SK-N-SH (cell line): ENCODE results near the gene NF2. TPM values are rescaled to one million over a fixed set of nuclear protein-coding genes. Genes with fewer than 3 reads are reported as not detected.

Experiments
- CTCF ChIA-PET: fragments of 300-600, 350-600 bp; formaldehyde crosslinking; extraction: SDS; loops from one replicate; lab custom pipeline; 2021; lab: Yijun Ruan, JAX
- POLR2A ChIA-PET: fragments of 350-600 bp; sonication (Branson Sonifier 250); formaldehyde crosslinking; extraction: SDS; loops from one replicate; lab custom pipeline; 2020; ENCODE audit warnings: antibody characterized with exemption, inconsistent platforms; lab: Yijun Ruan, JAX
- DNase-seq: peaks from one replicate; pipeline ENCODE4 v3.0.0; 2012
- H2AFZ ChIP-seq: fragments of 200-600 bp; sonication (generic); 2 replicates; pipeline ENCODE4 v1.8.1; 2016; ENCODE audit warnings: antibody characterized with exemption, mild to moderate bottlenecking, low read depth
- H3F3A ChIP-seq: fragments of 200-600 bp; sonication (generic); replicated peaks from 2 replicates; pipeline ENCODE3; 2016; ENCODE audit warnings: antibody characterized with exemption, mild to moderate bottlenecking; ENCODE audit not compliant: insufficient read depth
- H3K27ac ChIP-seq, 2 experiments: fragments of 200-500 bp in 1 of 2; fragments of 200-600 bp in 1 of 2; sonication (Bioruptor generic) in 1 of 2; sonication (generic), shearing (Covaris generic) in 1 of 2; 2 replicates each; pipeline versions ENCODE4 v1.5.1 to v1.6.1; 2014 to 2016; ENCODE audit warnings: low read depth in 2 of 2, inconsistent platforms in 1 of 2, low read length in 1 of 2, mild to moderate bottlenecking in 1 of 2, mixed read lengths in 1 of 2
- H3K27me3 ChIP-seq: fragments of 200-600 bp; sonication (generic), shearing (Covaris generic); 2 replicates; pipeline ENCODE4 v1.6.1; 2016; ENCODE audit warnings: mixed run types; ENCODE audit not compliant: insufficient read depth
- H3K36me3 ChIP-seq, 2 experiments: fragments of 200-500 bp in 1 of 2; fragments of 200-600 bp in 1 of 2; sonication (Bioruptor generic) in 1 of 2; sonication (generic) in 1 of 2; replicated peaks in 1 of 2; 2 replicates each; pipeline versions ENCODE3 to v1.5.1; 2014 to 2016; ENCODE audit warnings: low read length in 1 of 2, mild to moderate bottlenecking in 1 of 2; ENCODE audit not compliant: insufficient read depth in 2 of 2, control insufficient read depth in 1 of 2
- H3K4me1 ChIP-seq, 2 experiments: fragments of 200-500 bp in 1 of 2; fragments of 200-600 bp in 1 of 2; sonication (Bioruptor generic) in 1 of 2; sonication (generic), shearing (Covaris generic) in 1 of 2; 2 replicates each; pipeline versions ENCODE4 v1.5.1 to v1.6.1; 2014 to 2016; ENCODE audit warnings: low read depth in 1 of 2, low read length in 1 of 2, mixed run types in 1 of 2; ENCODE audit not compliant: insufficient read depth in 2 of 2, control insufficient read depth in 1 of 2
- H3K4me2 ChIP-seq: fragments of 200-600 bp; sonication (generic), shearing (Covaris generic); 2 replicates; pipeline ENCODE4 v1.6.1; 2017; ENCODE audit warnings: mixed run types
- H3K4me3 ChIP-seq, 2 experiments: fragments of 200-500 bp in 1 of 2; fragments of 200-600 bp in 1 of 2; sonication (Bioruptor generic) in 1 of 2; sonication (generic), shearing (Covaris generic) in 1 of 2; 2 replicates each; pipeline versions ENCODE4 v1.5.1 to v1.8.1; 2014 to 2016; ENCODE audit warnings: low read depth in 2 of 2, inconsistent platforms in 1 of 2, low read length in 1 of 2, mild to moderate bottlenecking in 1 of 2, mixed read lengths in 1 of 2, moderate library complexity in 1 of 2
- H3K79me2 ChIP-seq: fragments of 200-600 bp; sonication (generic); 2 replicates; pipeline ENCODE4 v1.8.1; 2017; ENCODE audit warnings: mild to moderate bottlenecking; ENCODE audit not compliant: insufficient read depth
- H3K9ac ChIP-seq: fragments of 200-600 bp; sonication (generic); 2 replicates; pipeline ENCODE4 v1.6.1; 2017; ENCODE audit warnings: mixed run types
- H3K9me2 ChIP-seq: fragments of 200-600 bp; sonication (generic); 2 replicates; pipeline ENCODE4 v1.6.1; 2017; ENCODE audit warnings: mixed run types
- H3K9me3 ChIP-seq: fragments of 200-600 bp; sonication (generic); 2 replicates; pipeline ENCODE4 v1.6.1; 2017; ENCODE audit warnings: mixed run types, mild to moderate bottlenecking, moderate library complexity
- H4K20me1 ChIP-seq: fragments of 200-600 bp; sonication (generic); 2 replicates; pipeline ENCODE4 v1.6.1; 2017; ENCODE audit warnings: mild to moderate bottlenecking, mixed run types; ENCODE audit not compliant: insufficient read depth
- CHD2 ChIP-seq: fragments of 150-350 bp; IDR thresholded peaks from 2 replicates; pipeline ENCODE4 v1.6.1; 2018; ENCODE audit warnings: low read length; ENCODE audit not compliant: partially characterized antibody
- EP300 ChIP-seq, 2 experiments: IDR thresholded peaks; 2 replicates each; pipeline versions ENCODE4 v1.4.0 to v1.6.1; 2012; ENCODE audit warnings: borderline replicate concordance in 1 of 2, low read depth in 1 of 2, low read length in 1 of 2
- FOSL2 ChIP-seq: IDR thresholded peaks from 2 replicates; pipeline ENCODE4 v1.4.0; 2012; ENCODE audit warnings: low read depth, mild to moderate bottlenecking, moderate library complexity, borderline replicate concordance
- FOXJ3 ChIP-seq: sonication (generic); formaldehyde crosslinking; IDR thresholded peaks from 2 replicates; pipeline ENCODE4 v1.5.1; 2020; ENCODE audit warnings: mild to moderate bottlenecking, missing genetic modification reagents
- FOXM1 ChIP-seq: IDR thresholded peaks from 2 replicates; pipeline ENCODE4 v1.4.0; 2012; ENCODE audit warnings: low read depth, mild to moderate bottlenecking
- MAX ChIP-seq: IDR thresholded peaks from 2 replicates; pipeline ENCODE4 v1.4.0; 2012; ENCODE audit warnings: low read depth
- MEF2A ChIP-seq: IDR thresholded peaks from 2 replicates; pipeline ENCODE4 v1.4.0; 2012; ENCODE audit warnings: low read depth, borderline replicate concordance
- NRF1 ChIP-seq: IDR thresholded peaks from 2 replicates; pipeline ENCODE4 v1.6.1; 2012; ENCODE audit warnings: low read depth, mild to moderate bottlenecking, low read length
- PBX3 ChIP-seq: IDR thresholded peaks from 2 replicates; pipeline ENCODE4; 2012
- POLR2AphosphoS5 ChIP-seq: IDR thresholded peaks from 2 replicates; pipeline ENCODE4 v1.6.1; 2012; ENCODE audit warnings: low read depth, low read length
- RAD21 ChIP-seq: IDR thresholded peaks from 2 replicates; pipeline ENCODE4 v1.6.1; 2012; ENCODE audit warnings: mild to moderate bottlenecking, low read length
- RCOR1 ChIP-seq: fragments of 150-350 bp; IDR thresholded peaks from 2 replicates; pipeline ENCODE4 v1.6.1; 2017; ENCODE audit warnings: antibody characterized with exemption, low read length
- REST ChIP-seq: IDR thresholded peaks from 2 replicates; pipeline ENCODE4 v1.6.1; 2012; ENCODE audit warnings: mild to moderate bottlenecking, low read depth, low read length, moderate library complexity
- RXRA ChIP-seq: IDR thresholded peaks from 2 replicates; pipeline ENCODE4 v1.4.0; 2012; ENCODE audit warnings: low read depth, mild to moderate bottlenecking, borderline replicate concordance
- TAF1 ChIP-seq: IDR thresholded peaks from 2 replicates; pipeline ENCODE4 v1.6.1; 2012; ENCODE audit warnings: low read depth, mild to moderate bottlenecking, low read length, moderate library complexity, borderline replicate concordance
- USF2 ChIP-seq: fragments of 150-350 bp; IDR thresholded peaks from 2 replicates; pipeline ENCODE4 v1.6.1; 2017; ENCODE audit warnings: antibody characterized with exemption, low read length, low read depth, borderline replicate concordance
- ZBTB33 ChIP-seq: IDR thresholded peaks from 2 replicates; pipeline ENCODE4 v1.4.0; 2012; ENCODE audit warnings: low read depth, borderline replicate concordance
- WGBS: methylation state at CpG from one replicate; pipeline ENCODE4 v1.1.6; 2017; ENCODE audit warnings: low lambda C conversion rate; 5-methylcytosine and 5-hydroxymethylcytosine counted together
- polyA plus RNA-seq, 3 experiments: library from polyadenylated mRNA; depleted of rRNA; stranded (reverse); fragments of >200 nt; gene quantifications; 2 replicates each; pipeline ENCODE4 v1.2.3, GENCODE V29; 2012

The NF2 gene
- polyA plus RNA-seq, 1 of the 3 experiments (the other 2 are of a cell fraction) = 44.1 TPM

- TF ChIP-seq MAX = no peak
- TF ChIP-seq REST = no peak
- no peak for TF ChIP-seq POLR2AphosphoS5
- TF ChIP-seq RXRA = no peak
Measured at GRCh38 chr22:29741926-29742325, 138.5 kb downstream of the NF2 start (continued).

GRCh38 chr22:29742326-29742725 lies 138.9 kb downstream of the NF2 start:
- ChIA-PET POLR2A (no interaction called here), CTCF (interaction anchor here (0.7 to 1.6 kb wide), 4 partner anchors 8 to 117 kb away, joined by 3 to 4 read pairs (median 4); partner anchors contain the start of genes UQCR10 and ZMAT5)
- Histone ChIP-seq H3K4me2 (no peak overlapping the region), H3K36me3 (peaks cover 0 to 12% of the 10 kb centered on the region in 2 experiments), H3K9ac (no peak overlapping the region), H2AFZ (no peak overlapping the region), H3F3A (no peaks in the 10 kb centered on the region), H3K9me2 (no peaks in the 10 kb centered on the region), H3K79me2 (no peaks in the 10 kb centered on the region), H4K20me1 (no peaks in the 10 kb centered on the region), H3K4me3 (no peak overlapping the region), H3K9me3 (no peaks in the 10 kb centered on the region), H3K27ac (no peak overlapping the region), H3K27me3 (no peaks in the 10 kb centered on the region), H3K4me1 (no peaks in the 10 kb centered on the region; a peak in 1 of 4 replicates)
- no peak for DNase-seq
- TF ChIP-seq PBX3 (no peak), ZBTB33 (no peak), NRF1 (no peak), CHD2 (no peak), MEF2A (no peak), MAX (no peak), TAF1 (no peak), FOSL2 (no peak), FOXJ3 (CRISPR knock-in tag) (no peak), RAD21 (no peak), RCOR1 (no peak), FOXM1 (no peak), USF2 (no peak), EP300 (IDR thresholded peaks at IDR 0.05; ENCODE audit: borderline replicate concordance in 1 of 2, low read depth in 1 of 2, low read length in 1 of 2) (no peak)
- 85% methylated on average over 13 of the region's 13 CpGs for WGBS
